Omental fat pad (tissue), 4 donors: ENCODE measurements around the gene AGBL1. TPM values are rescaled to one million over a fixed set of nuclear protein-coding genes. Genes with fewer than 3 reads are reported as not detected.
A peak's percentile ranks its signal among the peaks of the same experiment; 100 is the strongest.
"Not testable (repeated sequence)": the region's sequence is repeated elsewhere in the genome, so short reads cannot be mapped to it uniquely, and the experiment has no call there.

Experiments
- ATAC-seq: fragments of 150-250 bp; one replicate; pipeline ENCODE4 v1.9.1; 2016; ENCODE audit warnings: mild to moderate bottlenecking, moderate library complexity; ENCODE audit not compliant: low FRiP score
- DNase-seq: peaks from one replicate; pipeline ENCODE4 v3.0.0-alpha.2; 2019; ENCODE audit warnings: low spot score
- CTCF ChIP-seq, 3 donors: fragments of 450-650 bp; IDR thresholded peaks; one replicate each; pipeline ENCODE4 v1.5.1; 2016 to 2017; ENCODE audit warnings: antibody characterized with exemption in 3 of 3, mild to moderate bottlenecking in 3 of 3, moderate library complexity in 2 of 3
- total RNA-seq, 4 donors: library from RNA; depleted of rRNA; stranded (reverse); fragments of >200 nt; gene quantifications; one replicate each; pipeline ENCODE4 v1.1.0, GENCODE V29; 2016

The AGBL1 gene
- total RNA-seq, 4 donors from 2014 or later: not detected

- TF ChIP-seq CTCF (IDR thresholded peaks at IDR 0.05): no peak
- no peak for DNase-seq
- ATAC-seq: peak; percentile 56
Measured at GRCh38 chr15:86121568-86122225, 42.0 kb downstream of the AGBL1 start.

- not testable (repeated sequence) for DNase-seq, ATAC-seq
Measured at GRCh38 chr15:86122691-86123391, 43.2 kb downstream of the AGBL1 start.

- TF ChIP-seq CTCF (IDR thresholded peaks at IDR 0.05): no peak
- no peak for ATAC-seq
- DNase-seq: no peak
Measured at GRCh38 chr15:86125775-86126174, 46.1 kb downstream of the AGBL1 start.

GRCh38 chr15:86127547-86127946 is 47.9 kb downstream of the AGBL1 start:
- no peak for ATAC-seq
- no peak for TF ChIP-seq CTCF (IDR thresholded peaks at IDR 0.05)
- DNase-seq: no peak

- DNase-seq (no peak), ATAC-seq (no peak)
- TF ChIP-seq CTCF (IDR thresholded peaks at IDR 0.05): no peak
Measured at GRCh38 chr15:86135041-86135440, 55.4 kb downstream of the AGBL1 start.

- DNase-seq (no peak), ATAC-seq (no peak)
- no peak for TF ChIP-seq CTCF (IDR thresholded peaks at IDR 0.05)
Measured at GRCh38 chr15:86136861-86137260, 57.2 kb downstream of the AGBL1 start.

- DNase-seq (no peak), ATAC-seq (no peak)
- no peak for TF ChIP-seq CTCF (IDR thresholded peaks at IDR 0.05)
Measured at GRCh38 chr15:86138798-86139197, 59.1 kb downstream of the AGBL1 start.
